Fibroblast of peridontal ligament (primary cell): Measurements from ENCODE around the gene RASGRP2.

Source experiments
- DNase-seq: peaks from one replicate; pipeline ENCODE4 v3.0.0-alpha.2; 2010; ENCODE audit errors: extremely low read depth

RASGRP2 gene

DNA sequence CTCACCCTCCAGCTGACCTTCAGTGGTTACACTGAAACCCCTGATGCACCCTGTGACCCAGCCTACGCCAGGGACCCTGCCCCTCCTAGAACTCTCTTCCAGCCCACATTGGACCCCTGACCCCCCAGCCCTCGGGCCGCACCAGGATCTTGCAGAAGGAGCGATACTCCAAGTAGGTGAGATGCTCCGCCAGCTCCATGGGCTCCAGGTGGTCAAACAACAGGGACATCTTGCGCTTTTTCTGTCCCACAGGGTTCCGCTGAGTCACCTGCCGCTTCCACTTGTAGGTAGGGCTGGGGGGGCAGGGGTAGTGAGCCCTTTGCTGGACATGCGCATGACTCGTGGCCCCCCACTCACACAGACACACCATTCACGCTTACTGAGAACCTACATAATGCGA lies 4.1 kb downstream of the RASGRP2 start:
- DNase-seq = no peak

DNA sequence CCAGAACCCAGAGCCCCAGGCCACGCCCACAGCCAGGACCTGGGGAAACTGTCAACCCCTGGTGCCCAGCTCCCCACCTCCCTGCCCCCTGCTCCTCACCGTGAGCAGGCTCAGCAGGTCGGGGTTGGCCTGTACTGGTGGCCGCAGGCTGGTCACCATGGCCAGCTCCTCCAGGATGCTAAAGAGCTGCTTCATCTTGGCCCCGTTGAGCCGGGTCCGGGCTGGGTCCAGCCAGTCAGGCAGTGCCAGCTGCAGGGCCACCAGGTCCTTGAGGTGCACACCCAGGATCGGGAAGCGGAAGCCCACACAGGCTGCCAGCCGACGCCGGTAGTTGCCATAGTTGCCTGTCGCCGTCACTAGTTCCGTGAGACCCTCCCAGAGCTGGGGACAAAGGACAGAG lies 7.3 kb downstream of the RASGRP2 start:
- DNase-seq = no peak

- no peak for DNase-seq
These were observed 8.2 kb downstream of the RASGRP2 start for GRCh38 chr11:64735725-64736259.

- no peak for DNase-seq
These were observed 8.9 kb downstream of the RASGRP2 start for GRCh38 chr11:64734811-64735724.

GRCh38 chr11:64731601-64732000 lies 12.3 kb downstream of the RASGRP2 start:
- DNase-seq = no peak

- no peak for DNase-seq
These were observed 14.0 kb downstream of the RASGRP2 start for GRCh38 chr11:64729851-64730382.

DNA sequence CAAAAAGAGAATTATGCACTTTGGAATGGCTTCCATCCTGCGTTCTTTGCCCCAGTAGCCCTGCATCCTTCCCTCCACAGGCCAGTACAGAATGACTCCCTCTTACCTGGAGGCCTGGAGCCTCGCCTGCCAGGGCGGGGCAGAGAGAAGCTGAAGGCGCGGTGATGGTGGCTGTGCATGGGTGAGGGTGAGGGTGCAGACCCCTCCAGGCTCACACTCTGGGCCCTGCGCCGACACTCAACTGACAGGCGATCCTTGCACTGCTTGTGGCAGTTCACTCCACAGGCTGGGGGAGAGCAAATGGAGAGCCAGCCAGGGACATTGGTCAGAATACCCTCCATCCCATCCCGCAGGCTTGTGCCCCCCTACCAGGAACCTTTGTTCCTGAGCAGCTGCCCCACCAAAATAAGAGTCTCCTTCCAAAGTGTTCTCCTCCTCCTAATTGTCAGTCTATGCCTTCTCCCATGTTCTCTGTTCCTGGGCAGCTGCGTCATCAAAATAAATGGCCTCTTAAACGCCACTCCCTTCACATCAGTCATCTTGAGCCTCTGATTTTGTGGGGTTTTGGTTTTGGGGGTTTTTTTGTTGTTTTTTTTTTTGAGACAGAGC lies 15.1 kb downstream of the RASGRP2 start:
- DNase-seq = no peak

DNA sequence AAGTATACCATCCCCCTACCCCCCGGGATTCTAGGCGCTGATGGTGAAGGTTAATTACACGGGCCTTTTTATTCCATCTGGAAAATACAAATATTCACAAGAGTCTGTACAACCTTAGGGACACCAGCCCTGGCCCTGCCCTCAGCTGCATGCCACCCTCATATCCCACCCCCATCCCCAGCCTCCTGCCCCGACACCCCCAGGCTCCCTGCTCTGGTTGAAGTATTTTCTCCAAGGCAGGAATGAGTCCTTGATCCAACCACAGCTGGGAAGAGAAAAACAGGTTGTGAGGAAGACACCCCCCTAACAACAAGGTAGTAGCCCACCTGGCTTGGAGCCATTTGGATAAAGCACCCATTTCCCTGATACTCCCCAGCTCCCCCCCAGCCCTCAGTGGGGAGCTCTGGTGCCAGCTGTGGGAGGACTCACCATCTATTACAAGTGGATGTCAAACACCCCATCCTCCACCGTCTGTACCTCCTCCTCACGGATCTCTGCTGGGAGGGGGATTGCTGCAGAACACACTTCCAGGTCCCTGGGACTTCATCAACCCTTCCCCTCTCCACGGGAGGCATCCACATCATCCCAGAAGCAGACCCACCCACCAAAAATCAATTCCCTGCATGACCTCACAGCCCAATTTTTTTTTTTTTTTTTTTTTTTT lies 16.9 kb downstream of the RASGRP2 start:
- no peak for DNase-seq

DNA sequence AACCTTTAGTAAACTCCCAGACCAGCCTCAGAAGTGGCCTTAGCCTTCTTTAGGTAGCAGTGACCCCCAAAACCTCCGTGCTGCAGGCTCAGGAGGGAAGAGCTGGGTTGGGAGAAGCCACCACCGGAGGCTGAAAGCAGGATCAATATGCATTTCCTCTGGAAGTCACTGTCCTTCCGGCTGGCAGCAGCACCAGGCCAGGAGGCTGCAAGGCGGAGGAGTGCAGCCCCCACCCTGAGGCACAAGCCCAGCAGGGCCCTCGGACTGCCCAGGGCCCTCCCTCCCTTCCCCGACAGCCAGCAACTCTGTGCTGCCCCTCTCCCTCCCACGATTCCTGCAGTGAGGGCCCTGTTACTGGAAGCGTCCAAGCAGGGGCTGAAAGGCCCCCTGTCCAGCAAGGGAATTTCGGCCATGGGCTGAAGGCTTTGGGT lies 17.7 kb downstream of the RASGRP2 start:
- DNase-seq = no peak

- DNase-seq = no peak
These were observed 18.9 kb downstream of the RASGRP2 start for GRCh38 chr11:64724863-64725532.

DNA sequence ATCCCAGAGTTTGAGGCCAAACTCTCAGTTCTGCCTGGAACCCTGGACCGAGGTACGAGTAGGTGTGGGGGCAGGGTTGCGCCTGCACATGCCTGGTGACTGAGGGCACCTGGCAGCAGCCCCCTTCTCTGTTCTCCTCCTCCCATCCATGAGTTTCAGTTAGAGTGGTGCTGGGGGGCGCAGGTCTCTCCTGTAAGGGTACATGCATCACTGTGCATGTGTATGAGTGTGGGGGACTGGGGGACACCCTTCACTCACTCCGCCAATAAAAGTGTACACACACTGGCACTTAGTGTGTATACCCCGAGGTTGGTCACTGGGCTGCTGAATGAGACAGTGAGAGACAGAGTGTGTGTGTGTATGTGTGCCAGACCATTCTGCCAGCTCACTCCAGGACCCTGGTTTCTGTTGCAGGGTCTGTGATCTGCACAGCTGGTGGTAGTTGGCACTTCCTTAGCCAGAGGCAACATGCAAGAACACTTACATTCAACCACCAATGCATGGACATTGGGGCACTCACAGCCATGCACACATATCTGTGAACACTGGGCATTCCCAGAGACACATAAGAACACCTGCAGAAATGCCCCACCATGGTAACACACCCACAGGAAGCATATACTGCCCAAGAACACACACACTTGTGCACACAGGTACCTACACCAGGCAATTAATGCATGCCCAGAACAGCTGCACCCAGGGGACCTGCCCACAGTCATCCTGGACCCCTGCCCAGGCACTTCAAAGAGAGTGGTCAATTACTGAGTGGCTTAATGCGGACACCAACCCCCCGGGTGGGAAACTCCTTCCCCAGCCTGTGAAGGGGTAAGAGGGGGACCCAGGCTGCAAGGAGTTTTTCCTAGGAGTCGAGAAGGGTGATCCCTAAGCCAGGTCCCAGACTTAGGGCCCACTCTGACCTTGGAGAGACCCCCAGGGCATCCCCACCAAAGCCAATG lies 19.8 kb downstream of the RASGRP2 start:
- DNase-seq = no peak

DNA sequence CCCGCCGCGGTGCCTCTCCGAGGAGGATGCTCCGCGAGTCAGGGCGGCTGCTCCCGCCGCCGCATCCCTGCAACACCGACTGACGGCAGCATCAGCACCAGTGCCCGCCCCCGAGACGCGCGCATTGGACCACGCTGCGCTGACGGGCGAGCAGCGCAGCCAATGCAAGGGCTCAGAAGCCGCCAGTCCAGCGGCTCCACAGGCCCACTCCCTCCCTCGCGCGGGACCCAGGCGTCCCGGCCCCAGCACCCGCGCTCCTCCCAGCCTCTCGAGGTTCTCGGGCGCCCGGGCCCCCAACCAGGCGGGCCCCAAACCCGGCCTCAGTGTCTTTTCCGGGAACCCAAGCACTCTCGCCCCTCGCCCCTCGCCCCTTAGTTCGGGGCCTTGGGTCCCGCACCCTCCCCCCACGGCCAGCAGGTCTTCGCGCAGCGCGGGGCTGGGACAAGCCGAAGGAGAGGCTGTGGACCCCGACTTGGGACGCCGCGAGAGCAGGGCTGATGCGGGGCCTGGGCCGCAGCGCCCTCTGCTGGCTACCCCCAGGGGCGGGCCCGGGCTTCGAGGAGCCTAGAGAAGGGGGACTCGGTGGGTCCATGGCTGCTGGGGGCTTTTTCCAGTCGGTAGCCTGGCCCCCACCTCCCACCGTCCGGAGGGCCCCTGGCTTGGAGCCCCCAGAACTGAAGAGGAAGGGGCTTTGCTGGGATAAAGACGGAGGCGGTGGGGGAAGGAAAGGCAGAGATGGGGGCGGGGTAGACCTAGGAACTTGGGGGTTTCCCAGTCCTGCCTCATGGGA lies 20.6 kb downstream of the RASGRP2 start, which contains the start of gene NRXN2:
Gene NRXN2, minus strand, starts transcription at position 81 of the 790 bp plus-strand sequence. CDS start 9,498 bp downstream, outside the sequence.
- peak; percentile 64 for DNase-seq

DNA sequence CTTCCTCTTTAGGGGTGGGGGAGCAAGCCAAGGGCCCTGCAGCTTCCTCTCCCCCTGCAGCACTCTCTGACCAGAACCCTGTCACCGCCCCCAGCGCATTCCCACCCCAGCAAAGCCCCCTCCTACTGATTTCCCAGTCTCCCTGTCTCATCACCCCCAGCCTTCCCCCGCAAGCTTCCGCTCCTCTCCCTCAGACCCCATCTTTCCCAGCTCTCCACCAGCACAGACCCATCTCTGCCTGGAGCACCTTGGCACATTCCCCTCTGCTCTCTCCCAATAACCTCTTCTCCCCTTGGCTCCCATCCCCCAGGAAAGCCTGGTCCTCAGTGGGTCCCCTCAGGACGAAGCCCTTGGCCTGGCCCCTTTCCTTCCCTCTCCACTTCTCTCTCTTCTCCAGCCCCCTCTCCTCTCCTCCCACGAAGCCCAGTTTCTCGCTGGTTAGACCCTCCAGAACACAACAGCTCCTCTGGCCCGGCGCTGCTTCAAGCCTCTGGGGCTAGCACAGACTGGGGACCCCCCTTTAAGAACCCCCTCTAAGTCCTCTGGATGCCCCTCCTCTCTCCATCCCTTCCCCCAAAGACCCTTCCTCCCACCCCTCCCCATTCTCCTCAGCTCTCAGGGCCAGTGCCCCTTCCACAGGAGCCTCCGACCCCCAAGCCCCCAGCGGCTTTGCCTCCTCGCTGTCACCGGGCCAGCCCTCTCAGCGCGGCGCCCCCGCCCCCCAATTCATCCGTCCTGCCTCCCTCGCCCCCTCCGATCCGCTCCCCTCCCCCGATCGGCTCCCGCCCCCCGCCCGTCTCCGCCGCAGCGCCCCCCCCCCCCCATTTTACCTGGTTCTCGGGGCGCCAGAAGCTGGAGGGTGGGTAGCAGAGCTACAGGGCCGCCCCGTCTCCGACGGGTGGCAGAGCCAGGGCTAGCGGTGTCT lies 21.5 kb downstream of the RASGRP2 start:
- DNase-seq = no peak

DNA sequence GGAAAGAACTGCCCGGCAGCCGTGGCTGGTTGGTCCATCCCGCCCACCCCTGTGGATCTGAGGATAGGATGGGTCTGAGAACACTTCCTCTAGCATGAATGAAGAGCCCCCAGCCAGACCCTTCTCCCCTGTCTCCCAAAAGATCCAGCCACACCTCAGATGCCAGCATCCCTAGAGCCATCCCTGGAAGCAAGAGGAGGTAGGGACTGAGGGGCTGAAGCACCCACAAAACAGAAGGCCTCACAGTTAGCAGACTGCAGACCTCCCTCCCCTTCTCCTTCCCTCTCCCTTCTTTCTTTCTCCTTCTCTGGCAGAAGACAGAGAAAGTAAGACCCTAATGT lies 22.6 kb downstream of the RASGRP2 start:
- DNase-seq = no peak

DNA sequence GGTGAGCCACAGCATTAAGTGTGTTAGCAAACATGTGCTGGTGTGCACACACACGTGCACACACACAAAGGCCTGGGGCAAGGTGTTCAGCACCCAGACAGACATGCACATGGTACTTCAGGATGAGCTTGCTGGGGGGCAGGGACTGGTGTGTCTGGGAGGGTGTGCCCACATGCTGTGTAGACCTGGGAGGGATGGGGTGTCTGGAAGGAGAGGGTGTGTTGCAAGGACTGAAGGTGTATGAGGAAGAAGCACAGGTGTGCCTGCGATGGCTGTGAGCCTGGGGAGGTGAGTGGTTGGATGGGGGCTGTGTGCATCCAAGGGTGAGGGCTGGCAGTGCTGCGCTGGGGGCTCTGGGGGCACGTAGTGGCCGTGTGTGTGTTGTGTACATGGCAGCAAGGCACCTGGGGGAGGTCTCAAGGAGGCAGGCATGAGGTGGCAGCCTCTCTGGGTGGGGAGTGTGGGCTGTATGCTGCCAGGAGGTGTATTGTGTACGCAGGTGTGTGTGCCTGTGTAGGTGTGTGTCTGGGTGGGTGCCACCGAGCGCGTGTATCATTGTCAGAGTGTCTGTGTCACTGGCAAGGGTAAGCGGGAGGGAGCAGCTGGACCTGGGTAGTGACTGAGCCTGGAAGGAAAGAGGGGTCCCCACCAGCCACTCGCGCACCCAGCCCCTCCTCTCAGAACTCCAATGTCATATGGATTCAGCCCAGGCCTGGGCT lies 23.1 kb downstream of the RASGRP2 start:
- DNase-seq = no peak

DNA sequence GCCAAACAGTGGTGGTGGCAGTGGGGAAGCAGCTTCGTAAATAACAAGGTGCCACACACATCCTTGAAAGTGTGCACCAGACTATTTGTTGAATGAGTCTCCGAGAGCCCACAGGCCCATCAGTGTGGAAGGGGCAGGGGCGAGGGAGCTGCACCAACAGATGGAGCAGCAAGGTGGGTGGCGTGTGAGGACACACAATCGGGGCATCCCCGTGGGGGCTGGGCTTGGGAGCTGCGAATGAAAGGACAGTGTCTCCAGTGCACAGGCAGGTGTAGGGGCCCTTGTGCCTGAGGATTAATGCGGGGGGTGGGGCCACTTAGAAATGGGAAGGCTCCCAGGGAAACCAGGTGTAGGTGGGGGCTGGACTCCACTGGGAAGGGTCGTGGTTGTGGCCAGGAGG lies 23.8 kb downstream of the RASGRP2 start:
- DNase-seq = no peak

GRCh38 chr11:64719406-64719805 lies 24.5 kb downstream of the RASGRP2 start:
- DNase-seq = no peak

- no peak for DNase-seq
These were observed 25.2 kb downstream of the RASGRP2 start for GRCh38 chr11:64718780-64719124.
